CD4-positive, alpha-beta T cell treated with Interleukin-4 for 4 hours (primary cell): ENCODE data around the gene CAPN2.
A peak's percentile ranks its signal among the peaks of the same experiment; 100 is the strongest.
"Not testable (repeated sequence)": the region's sequence is repeated elsewhere in the genome, so short reads cannot be mapped to it uniquely, and the experiment has no call there.

ENCODE experiments used
- DNase-seq: peaks from one replicate; pipeline ENCODE4 v3.0.0-alpha.2; 2020

The CAPN2 gene

DNA sequence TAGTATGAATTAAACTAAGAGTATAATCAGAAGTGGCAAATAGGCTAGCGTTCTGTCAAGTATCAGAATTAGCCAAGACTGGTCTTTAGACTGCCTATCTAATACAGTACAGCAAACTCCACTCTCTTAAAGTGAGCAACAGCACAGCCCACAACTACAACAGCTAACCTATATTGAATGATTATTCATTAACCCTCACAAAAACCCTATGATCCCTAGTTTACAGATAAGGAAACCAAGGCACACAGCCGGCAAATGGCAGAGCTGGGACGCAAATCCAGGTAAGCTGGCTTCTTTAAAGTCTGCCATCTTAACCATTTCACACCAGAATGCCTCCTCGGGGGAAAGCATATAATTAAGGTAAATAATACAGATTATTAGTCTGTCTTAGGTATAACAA, 81.4 kb downstream of the CAPN2 start:
- DNase-seq, result no peak

DNA sequence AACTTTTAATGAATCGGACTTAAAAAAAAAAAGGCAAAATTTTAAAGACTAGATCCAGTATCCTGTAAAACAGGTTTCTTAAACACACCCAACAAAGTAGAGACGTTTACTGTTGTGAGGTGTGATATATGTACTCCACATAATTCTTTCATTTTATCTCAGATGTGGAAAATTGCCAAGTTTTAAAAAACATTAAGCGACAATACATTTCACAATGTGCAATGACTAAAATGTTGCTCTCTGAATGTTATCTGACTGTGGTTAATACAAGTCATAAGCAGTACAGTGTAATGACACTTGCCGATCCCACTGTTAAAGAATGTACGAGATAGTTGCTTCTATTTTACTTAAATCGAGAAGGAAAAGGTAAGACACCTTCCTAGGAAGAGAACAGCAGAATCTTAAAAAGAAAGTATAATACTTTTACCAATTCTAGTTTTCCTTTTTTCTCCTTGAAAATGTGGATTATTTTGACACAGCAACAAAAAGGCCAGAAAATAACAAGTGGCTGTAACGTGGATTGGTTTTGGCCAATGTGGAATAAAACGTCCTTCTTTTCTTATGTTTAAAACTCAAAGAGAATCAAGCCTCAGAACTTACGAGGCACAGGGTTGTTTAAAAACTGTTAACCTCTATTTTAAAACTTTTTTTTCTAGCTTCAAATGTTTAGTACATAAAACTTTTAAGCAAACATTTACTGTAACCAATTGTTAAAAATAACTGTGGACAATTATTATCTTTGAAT, 82.0 kb downstream of the CAPN2 start:
- no peak for DNase-seq

DNA sequence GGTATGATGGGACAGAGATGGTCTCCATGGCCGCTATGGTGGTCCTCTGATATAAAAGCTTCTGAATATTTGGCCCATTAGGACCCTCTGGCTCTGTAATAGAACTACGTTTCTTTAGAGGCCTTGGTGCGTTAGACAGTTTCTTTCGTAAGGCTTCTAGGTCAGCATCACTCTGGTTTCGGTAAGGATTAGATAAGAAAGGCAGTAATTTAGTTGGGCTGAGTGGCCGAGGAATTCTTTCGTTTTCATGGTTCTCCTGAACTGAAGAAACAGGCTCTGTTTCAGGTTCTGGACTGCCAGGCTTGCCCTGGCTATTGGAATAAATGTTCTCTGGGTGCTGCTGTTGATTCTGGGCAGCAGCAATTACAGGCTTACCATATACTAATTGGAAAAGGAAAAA, 83.9 kb downstream of the CAPN2 start:
- DNase-seq, result no peak

DNA sequence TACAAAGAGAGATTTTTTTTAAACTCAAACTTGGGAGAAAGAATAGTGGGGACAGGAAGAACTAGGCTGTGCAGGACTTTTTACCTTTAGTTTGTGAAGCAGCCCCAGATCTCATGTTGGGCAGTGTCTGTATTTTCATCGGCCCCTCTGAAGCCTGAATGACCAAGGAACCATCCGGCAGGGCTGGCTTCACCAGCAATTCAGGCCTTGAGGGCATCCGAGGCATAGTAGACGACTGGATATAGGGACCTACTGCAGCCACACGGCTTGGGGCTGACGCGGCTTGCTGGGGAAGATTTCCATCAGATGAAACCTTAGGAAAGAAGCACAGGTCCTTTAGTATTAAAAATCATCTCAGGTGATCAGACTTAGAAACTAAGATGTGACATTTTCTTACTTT, 89.7 kb downstream of the CAPN2 start:
- DNase-seq, result no peak

DNA sequence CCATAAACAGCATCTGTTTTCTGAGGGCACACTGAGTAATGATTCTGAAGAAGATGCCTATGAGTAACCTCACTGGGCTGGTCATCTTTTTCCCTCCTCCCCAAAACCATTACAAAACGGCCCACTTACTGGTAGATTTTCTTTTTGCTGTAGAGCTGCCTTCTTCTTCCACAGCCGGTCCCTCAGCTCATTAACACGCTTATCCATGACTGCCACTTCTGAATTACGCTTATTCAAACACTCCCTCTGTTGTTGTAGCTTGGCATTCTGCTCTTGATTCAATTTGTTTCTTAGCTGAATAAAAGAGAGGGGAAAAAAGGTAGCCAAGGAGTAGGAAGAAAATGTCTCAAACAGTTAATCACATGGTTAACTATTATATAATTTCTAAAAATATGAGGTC, 90.3 kb downstream of the CAPN2 start:
- DNase-seq, result no peak

DNA sequence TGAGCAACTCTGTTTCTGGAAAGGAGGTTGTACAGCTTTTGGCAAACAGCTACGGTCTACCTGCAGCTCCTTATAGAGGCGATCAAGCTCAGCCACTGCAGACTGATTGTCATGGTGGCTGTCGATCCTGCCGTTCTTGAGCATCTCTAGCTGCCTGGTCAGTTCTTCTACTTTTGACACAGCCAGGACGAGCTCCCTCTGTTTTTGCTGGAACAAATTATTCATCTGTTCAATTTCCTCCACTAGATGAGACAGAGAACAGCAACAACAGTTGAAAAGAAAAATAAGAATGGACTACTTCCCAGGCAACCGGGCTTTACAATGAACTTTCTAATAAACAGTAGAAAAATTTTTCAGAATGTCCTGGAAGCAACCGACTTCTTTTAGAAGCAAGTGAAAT, 90.9 kb downstream of the CAPN2 start:
- DNase-seq, result no peak

DNA sequence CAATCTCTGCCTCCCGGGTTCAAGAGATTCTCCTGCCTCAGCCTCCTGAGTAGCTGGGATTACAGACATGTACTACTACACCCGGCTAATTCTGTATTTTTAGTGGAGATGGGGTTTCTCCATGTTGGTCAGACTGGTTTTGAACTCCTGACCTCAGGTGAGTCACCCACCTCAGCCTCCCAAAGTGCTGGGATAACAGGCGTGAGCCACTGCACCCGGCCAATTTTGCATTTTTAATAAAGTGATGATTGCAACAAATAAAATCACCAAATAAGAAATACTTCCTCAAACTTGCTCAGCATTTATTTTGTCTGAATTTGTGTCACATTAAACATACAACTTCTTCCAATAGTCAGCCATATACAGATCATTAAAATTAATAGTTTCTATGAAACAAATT, 97.6 kb downstream of the CAPN2 start:
- DNase-seq, result not testable (repeated sequence)

DNA sequence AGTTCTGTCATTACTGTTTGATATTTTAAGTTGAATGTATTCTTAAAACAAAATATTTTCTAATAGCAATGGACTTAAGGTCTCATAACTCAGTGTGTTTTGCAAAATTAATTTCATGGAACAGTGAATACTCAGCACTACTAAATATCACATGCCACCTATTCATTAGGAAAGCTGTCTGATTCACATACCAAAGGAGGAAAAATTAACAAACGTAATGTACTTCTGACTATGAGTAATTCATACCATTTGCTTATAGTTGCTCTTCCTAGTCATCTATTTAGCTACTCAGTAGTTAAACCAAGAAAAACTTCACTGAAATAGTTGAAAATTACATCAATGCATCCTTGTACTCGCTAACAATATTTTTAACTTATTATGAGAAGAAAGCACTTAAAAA, 98.2 kb downstream of the CAPN2 start:
- no peak for DNase-seq

DNA sequence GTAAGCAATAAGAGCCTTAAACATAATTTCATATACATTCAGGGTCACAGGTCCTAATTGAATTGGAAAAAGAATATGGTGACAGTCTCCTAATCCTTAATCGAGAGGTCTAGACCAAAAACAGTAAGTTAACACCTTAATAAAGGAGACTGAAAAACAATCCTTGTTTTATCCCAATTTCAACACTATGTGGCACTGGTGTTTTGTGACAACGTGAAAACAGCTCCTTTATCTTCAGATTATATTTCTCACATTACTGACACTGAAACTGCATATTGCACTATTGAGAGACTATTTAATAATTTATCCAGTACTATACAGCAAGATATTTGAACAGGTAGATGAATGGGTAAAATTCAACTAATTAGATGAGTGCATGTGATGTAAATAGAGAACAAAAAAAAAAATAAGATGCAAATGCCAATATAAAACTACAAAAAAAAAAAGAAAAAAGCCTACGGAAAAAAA, 99.3 kb downstream of the CAPN2 start:
- peak; percentile 61 for DNase-seq

DNA sequence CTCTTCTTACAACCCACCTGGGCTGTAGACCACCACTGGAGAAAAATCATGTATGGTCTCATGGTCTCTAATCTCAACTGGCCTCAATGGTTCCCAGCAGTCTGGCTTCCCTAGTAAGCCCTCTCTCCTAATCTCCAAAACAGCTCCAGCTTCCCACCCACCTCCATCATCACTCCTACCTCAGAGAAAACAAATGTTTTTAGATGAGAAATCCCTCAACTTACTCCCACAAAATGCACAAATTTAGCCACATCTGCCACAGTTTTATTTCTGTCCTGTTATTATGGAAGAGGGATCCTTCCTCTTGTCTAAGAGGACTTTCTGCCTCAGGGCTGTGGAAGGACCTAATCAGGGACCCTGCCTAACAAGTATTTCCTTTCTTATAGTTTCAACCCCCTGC, 101.3 kb downstream of the CAPN2 start:
- DNase-seq, result no peak

DNA sequence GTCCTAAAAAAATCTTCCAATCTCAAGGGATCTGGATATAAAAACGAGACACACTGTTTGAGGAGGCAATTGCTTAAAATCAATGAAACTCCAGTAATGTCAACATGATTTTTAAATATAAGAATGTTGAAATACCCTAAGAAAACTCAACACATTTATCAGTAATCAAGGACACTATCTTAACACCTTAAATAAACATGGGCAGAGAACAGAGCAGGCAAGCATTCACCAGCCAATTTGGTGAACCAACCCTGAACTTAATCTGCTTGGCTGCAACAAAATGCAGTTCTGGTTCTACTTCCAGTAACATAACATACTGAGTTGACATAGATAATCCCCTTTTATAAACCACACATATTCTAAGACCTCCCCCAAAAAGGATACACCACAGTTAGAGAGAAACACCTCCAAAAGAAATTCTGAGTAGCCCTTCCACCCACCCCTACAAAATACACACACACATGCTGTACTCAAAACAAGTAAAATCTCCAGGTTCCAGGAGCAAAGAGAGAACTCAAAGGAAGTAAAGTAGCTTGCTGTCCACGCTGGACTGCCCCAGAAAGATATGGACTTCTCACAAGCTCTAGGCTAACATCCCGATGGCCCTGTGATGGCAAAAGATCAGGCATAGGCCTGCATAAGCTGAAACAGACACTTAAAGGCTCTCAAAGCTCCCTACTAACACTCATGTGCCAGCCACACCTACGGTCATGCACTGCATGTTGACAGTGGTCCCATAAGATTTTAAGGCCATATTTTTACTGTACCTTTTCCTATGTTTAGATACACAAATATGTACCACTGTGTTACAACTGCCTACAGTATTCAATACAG, 102.9 kb downstream of the CAPN2 start:
- no peak for DNase-seq

DNA sequence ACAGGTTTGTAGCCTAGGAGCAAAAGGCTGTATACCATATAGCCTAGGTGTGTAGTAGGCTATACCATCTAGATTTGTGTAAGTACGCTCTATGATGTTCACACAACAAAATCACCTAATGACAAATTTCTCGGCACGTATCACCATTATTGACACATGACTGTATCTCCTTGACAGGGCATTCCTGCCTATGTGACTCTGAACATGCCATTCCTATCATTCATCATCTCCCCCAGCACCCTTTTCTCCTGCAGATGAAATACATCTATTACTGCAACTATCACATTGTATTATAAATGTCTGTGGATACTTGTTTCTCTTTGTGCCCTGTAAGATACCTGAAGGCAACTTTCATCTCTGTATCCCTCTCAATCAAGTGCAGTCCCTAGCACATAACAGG, 103.5 kb downstream of the CAPN2 start:
- DNase-seq, result no peak

DNA sequence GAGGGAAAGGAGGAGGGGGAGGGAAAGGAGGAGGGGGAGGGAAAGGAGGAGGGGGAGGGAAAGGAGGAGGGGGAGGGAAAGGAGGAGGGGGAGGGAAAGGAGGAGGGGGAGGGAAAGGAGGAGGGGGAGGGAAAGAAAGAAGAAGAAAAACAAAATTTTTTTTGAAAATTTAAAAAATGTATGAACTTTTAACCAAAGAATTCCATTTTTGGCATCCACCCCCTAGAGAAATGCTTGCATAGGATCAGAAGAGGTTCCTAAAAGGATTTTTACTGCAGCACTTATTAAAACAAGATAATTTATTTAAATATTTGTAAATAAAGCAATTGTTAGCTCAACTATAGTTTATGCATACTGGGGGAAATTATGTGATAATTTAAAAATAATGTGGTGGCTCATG, 104.9 kb downstream of the CAPN2 start:
- DNase-seq, result not testable (repeated sequence)

DNA sequence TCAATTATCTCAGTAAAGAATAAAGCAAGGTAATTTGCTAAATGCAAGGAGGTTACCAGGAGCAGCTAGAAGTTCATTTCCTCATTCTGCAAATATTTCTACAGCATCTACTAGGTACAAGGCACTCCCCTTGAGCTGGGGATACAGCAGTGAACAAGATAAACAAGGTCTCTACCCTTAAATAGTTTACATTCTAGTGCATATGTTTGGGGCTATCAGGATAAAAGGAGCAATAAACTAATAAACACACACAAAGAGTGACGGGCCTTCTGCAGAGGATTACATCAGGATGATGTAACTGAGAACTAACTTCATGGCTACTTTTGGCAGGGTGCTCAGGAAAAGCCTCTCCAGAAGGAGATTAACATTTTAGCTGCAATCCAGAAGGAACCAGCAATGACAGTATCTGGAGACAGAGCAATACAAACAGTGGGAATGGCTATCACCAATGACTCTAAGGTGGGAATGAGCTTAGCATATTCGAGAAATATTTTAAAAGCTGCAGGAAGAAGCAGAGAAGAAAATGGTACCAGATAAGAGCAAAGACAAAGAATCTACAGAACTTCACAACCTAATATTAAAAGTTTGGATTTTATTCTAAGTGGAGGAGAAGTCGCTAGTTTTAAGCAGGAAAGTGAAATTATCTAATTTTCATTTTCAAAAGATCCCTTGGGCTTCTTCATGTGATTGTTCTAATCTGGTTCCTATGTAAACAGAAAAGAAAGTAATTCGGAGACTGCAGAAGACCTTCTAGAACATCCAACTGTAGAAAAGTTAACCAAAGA, 107.6 kb downstream of the CAPN2 start:
- DNase-seq, result no peak

DNA sequence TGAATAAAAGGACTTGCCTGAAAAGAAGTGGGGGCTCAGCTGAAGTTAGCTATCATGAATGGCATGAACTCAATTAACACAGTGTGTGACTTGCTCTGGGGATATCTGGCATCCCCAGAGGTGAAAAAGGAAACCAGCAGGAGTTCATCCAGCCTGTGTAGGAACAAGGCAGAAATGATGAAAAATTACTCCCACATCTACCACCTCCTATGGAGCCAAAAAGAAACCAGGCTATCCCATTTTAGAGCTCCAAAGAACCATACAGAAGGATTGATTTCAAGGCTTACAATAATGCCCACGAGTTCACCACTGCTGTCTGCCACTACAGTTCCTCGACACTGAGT, 108.1 kb downstream of the CAPN2 start:
- DNase-seq, result no peak

DNA sequence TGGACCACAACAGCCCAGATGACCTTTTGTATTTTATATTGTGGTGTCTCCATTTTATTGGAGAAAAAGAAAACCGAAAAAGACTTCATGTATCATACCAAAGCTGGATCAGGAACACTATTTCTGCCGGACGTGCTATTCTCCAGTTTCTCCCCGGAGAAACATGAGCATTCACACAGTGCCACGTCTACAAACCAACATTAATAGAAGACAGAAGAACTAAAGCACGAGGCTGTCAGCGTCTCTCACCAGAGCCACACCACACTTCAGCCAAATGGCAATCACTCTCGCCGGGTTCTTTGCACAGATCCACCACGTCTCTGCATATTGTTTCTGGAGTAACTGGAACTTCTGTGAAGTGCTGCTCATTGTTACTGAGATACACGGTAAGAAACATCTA, 108.6 kb downstream of the CAPN2 start:
- DNase-seq, result no peak

DNA sequence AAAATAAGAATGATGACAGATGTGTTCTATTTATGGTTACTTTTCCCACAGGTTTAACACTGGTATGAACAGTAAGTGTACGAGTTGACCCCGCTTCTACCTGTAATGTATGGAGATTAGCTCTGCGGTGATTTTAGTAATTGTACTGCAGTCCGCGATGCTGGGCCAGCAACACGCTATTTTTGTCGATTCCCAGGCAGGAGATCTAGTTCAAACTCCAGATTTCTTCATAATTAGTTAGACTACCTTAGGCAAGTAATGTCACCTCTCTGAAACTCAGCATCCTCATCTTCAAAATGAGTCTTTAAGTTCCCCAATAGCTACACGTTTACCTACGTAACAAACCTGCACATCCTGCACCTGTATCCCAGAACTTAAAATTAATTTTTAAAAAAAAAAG, 111.9 kb downstream of the CAPN2 start:
- DNase-seq, result no peak

DNA sequence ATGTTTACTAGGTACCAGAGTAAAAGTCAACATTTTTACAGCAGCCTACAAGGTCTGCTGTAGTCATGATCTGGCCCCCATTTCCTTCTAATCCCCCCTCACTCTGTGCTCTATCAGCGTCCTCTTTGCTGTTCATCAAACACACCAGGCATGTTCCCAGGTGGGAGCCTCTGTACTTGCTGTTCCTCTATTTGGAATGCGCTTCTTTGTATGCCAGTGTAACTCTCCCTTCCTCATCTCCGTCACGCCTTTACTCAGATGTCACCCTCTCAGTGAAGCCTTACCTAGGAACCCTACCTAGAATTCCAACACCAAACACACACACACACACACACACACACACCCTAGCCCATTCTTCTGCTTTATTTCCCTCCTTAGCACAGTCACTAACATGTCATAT, 112.4 kb downstream of the CAPN2 start:
- DNase-seq, result no peak
